GM23248 (cell line): ENCODE results near the gene AMH. TPM values are rescaled to one million over a fixed set of nuclear protein-coding genes. Genes with fewer than 3 reads are reported as not detected.

Experiments
- DNase-seq: peaks from one replicate; pipeline ENCODE4 v3.0.0-alpha.2; 2015
- H2AFZ ChIP-seq: fragments of 200-600 bp; sonication (generic); 2 replicates; pipeline ENCODE4 v1.6.1; 2016; ENCODE audit warnings: antibody characterized with exemption
- H3F3A ChIP-seq: fragments of 200-600 bp; sonication (generic); 2 replicates; pipeline ENCODE4 v1.6.1; 2016; ENCODE audit warnings: mild to moderate bottlenecking, antibody characterized with exemption, mixed run types; ENCODE audit not compliant: insufficient read depth
- H3K27ac ChIP-seq: fragments of 200-600 bp; sonication (generic); 2 replicates; pipeline ENCODE4 v1.5.1; 2016; ENCODE audit warnings: mild to moderate bottlenecking
- H3K27me3 ChIP-seq: fragments of 200-600 bp; sonication (generic); replicated peaks from 2 replicates; pipeline ENCODE4 v1.6.1; 2016; ENCODE audit warnings: mild to moderate bottlenecking; ENCODE audit not compliant: insufficient read depth
- H3K36me3 ChIP-seq: fragments of 200-600 bp; sonication (generic); 2 replicates; pipeline ENCODE4 v1.6.1; 2016; ENCODE audit warnings: low read depth, mild to moderate bottlenecking
- H3K4me1 ChIP-seq: fragments of 200-600 bp; sonication (generic); 2 replicates; pipeline ENCODE4 v1.6.1; 2016; ENCODE audit warnings: mild to moderate bottlenecking; ENCODE audit not compliant: insufficient read depth
- H3K4me2 ChIP-seq: fragments of 200-600 bp; sonication (generic); one replicate; pipeline ENCODE4 v1.6.1; 2016; ENCODE audit warnings: mild to moderate bottlenecking; ENCODE audit not compliant: unreplicated experiment
- H3K4me3 ChIP-seq: fragments of 200-600 bp; sonication (generic); 2 replicates; pipeline ENCODE4 v1.5.1; 2016; ENCODE audit warnings: mild to moderate bottlenecking
- H3K79me2 ChIP-seq: fragments of 200-600 bp; sonication (generic); 2 replicates; pipeline ENCODE4 v1.6.1; 2016; ENCODE audit warnings: mild to moderate bottlenecking; ENCODE audit not compliant: insufficient read depth
- H3K9ac ChIP-seq: fragments of 200-600 bp; sonication (generic); 2 replicates; pipeline ENCODE4 v1.6.1; 2016; ENCODE audit warnings: mild to moderate bottlenecking
- H3K9me2 ChIP-seq: fragments of 200-600 bp; sonication (generic); 2 replicates; pipeline ENCODE4 v1.6.1; 2016; ENCODE audit warnings: mixed run types, mild to moderate bottlenecking, moderate library complexity; ENCODE audit not compliant: insufficient read depth
- H3K9me3 ChIP-seq: fragments of 200-600 bp; sonication (generic); one replicate; pipeline ENCODE4 v1.6.1; 2017; ENCODE audit warnings: low read depth
- H4K20me1 ChIP-seq: fragments of 200-600 bp; sonication (generic); 2 replicates; pipeline ENCODE4 v1.6.0; 2016; ENCODE audit not compliant: insufficient read depth
- EZH2 ChIP-seq: fragments of 200-600 bp; sonication (generic); IDR thresholded peaks from 2 replicates; pipeline ENCODE4 v1.6.1; 2018; ENCODE audit warnings: antibody characterized with exemption, mild to moderate bottlenecking; ENCODE audit not compliant: insufficient read depth, poor library complexity, severe bottlenecking
- EZH2phosphoT487 ChIP-seq: fragments of 200-600 bp; sonication (generic); IDR thresholded peaks from 2 replicates; pipeline ENCODE4 v1.6.1; 2018; ENCODE audit warnings: antibody characterized with exemption, moderate library complexity, mild to moderate bottlenecking, low read depth; ENCODE audit not compliant: insufficient read depth
- WGBS, 2 experiments: methylation state at CpG; one replicate each; pipeline ENCODE4 v1.1.6; 2015 to 2017; ENCODE audit warnings: low lambda C conversion rate in 2 of 2, low coverage in 1 of 2; ENCODE audit errors: missing lambda C conversion rate in 2 of 2; 5-methylcytosine and 5-hydroxymethylcytosine counted together
- in situ Hi-C: fragments of 300-500 bp; cut with MboI; formaldehyde crosslinking; loops from 2 replicates; pipeline ENCODE4 v1.15.0; 2020
- microRNA counts: library from miRNA; unstranded; fragments of <30 nt; microRNA quantifications from one replicate; lab custom pipeline; 2016
- microRNA-seq: library from miRNA; unstranded; fragments of <30 nt; microRNA quantifications from one replicate; pipeline ENCODE4, GENCODE V29; 2016; ENCODE audit warnings: borderline number of aligned reads
- polyA plus RNA-seq: library from polyadenylated mRNA; unstranded; fragments of >200 nt; fragmentation: Nextera tagmentation; extraction: Ambion mirVana; gene quantifications from 2 replicates; pipeline ENCODE4 v1.2.1, GENCODE V29; 2016
- small RNA-seq: library from RNA; depleted of rRNA; stranded (forward); fragments of <200 nt; gene quantifications from one replicate; pipeline ENCODE3, GENCODE V24; 2014; ENCODE audit warnings: low read depth, low replicate concordance
- total RNA-seq: library from RNA; depleted of rRNA; stranded (reverse); fragments of >200 nt; shearing (Covaris generic); gene quantifications from 2 replicates; pipeline ENCODE4 v1.2.3, GENCODE V29; 2014; rRNA removed

The AMH gene
- total and polyA plus RNA-seq, 2 experiments from 2014 or later = not detected

DNA sequence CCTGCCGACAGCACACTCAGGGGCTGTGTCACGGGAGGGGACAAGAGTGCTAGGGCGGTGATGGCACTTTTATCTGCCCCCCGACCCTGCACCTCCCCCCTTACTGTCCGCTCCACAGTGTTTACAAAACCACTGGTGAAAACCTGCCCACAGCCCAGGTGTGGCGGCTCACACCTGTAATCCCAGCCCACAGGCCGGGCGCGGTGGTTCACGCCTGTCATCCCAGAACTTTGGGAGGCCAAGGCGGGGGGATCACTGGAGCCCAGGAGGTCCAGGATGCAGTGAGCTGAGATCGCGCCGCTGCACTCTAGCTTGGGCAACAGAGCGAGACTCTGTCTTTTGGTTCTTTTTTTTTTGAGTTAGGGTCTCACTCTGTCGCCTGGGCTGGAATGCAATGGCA lies 47.0 kb downstream of the AMH start:
- no peaks in the 10 kb centered on the region for H3K36me3 ChIP-seq
- no peak for TF ChIP-seq EZH2
- no peak for TF ChIP-seq EZH2phosphoT487
- no peak overlapping the region for H3K4me3 ChIP-seq
- H3F3A ChIP-seq = peaks cover 7% of the 10 kb centered on the region
- H3K27ac ChIP-seq = no peak overlapping the region
- H3K4me1 ChIP-seq = peaks cover 9% of the 10 kb centered on the region
- H3K79me2 ChIP-seq = no peaks in the 10 kb centered on the region
- no peaks in the 10 kb centered on the region for H4K20me1 ChIP-seq
- H3K4me2 ChIP-seq = no peak overlapping the region
- 90 to 96% methylated on average over 16 of the region's 16 CpGs for WGBS, 2 experiments
- H3K9me2 ChIP-seq = no peaks in the 10 kb centered on the region
- DNase-seq = no peak
- no peak overlapping the region for H2AFZ ChIP-seq
- peaks cover 2% of the 10 kb centered on the region; the same call in 1 of the 2 replicates for H3K27me3 ChIP-seq
- no peak overlapping the region for H3K9ac ChIP-seq
- in situ Hi-C loops = no loop called here
- H3K9me3 ChIP-seq = no peaks in the 10 kb centered on the region

DNA sequence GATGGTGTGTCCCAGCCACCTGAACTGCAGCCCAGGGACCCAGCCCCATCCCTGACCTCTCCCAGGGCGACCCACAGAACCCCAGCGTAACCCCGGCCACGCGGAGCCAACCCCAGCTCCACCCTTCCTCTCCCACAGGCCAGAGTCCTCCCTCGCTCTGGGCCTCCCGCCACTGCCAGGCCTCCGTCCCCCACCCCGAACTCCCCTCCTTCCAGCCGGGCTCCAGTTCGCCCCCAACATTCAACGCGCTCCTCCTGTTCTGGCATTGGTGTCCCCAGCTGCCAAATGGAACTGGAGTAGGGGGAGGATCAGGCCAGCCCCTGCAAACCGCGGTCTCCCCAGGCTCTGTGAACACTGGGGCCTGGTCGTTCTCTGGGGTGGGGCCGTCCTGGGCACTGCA lies 51.4 kb downstream of the AMH start:
- Histone ChIP-seq H3K27me3 (peaks cover 7% of the 10 kb centered on the region), H4K20me1 (no peaks in the 10 kb centered on the region), H3K27ac (no peak overlapping the region), H3K9me3 (no peaks in the 10 kb centered on the region), H2AFZ (no peak overlapping the region), H3K9me2 (no peaks in the 10 kb centered on the region), H3K4me1 (no peaks in the 10 kb centered on the region), H3K36me3 (no peaks in the 10 kb centered on the region), H3K9ac (no peak overlapping the region), H3K4me2 (no peak overlapping the region), H3K4me3 (no peak overlapping the region), H3F3A (no peaks in the 10 kb centered on the region), H3K79me2 (no peaks in the 10 kb centered on the region)
- WGBS, 2 experiments = 78 to 83% methylated on average over 11 to 17 of the region's 17 CpGs
- no peak for DNase-seq
- in situ Hi-C loops = no loop called here
- TF ChIP-seq EZH2 = no peak
- no peak for TF ChIP-seq EZH2phosphoT487

MicroRNAs encoded within 50 kb of the gene (microRNA counts, 767-probe panel; counts per million panel counts)
- microRNA hsa-miR-1227 (lab: Ali Mortazavi, UCI) = 447 counts per million, percentile 86 among the panel's probes with 10 or more counts

Small RNAs within 50 kb of the gene (microRNA-seq; reads per million reads assigned to microRNA genes)
- 4.1 reads per million for gene MIR1227
- not detected for gene MIR4321

Small RNAs within 50 kb of the gene (small RNA-seq; reads per million reads assigned to genes)
- not detected for gene MIR1227

Other genes with a start within 250 kb of the AMH start
- 69.5 and 72.0 TPM in 2 replicates for gene BTBD2, start 233.6 kb upstream of the AMH start, total RNA-seq
- 6.8 and 9.0 TPM in 2 replicates for gene BTBD2, start 233.6 kb upstream of the AMH start, polyA plus RNA-seq
- 78.6 and 83.2 TPM in 2 replicates for gene MKNK2, start 198.1 kb upstream of the AMH start, total RNA-seq
- 28.9 and 37.6 TPM in 2 replicates for gene MKNK2, start 198.1 kb upstream of the AMH start, polyA plus RNA-seq
- 38.7 and 53.1 TPM in 2 replicates for gene MOB3A, start 153.0 kb upstream of the AMH start, total RNA-seq
- 53.7 and 57.0 TPM in 2 replicates for gene MOB3A, start 153.0 kb upstream of the AMH start, polyA plus RNA-seq
- gene IZUMO4, start 152.4 kb upstream of the AMH start, total RNA-seq = 1.6 and 2.3 TPM in 2 replicates
- 0.89 and 1.5 TPM in 2 replicates for gene IZUMO4, start 152.4 kb upstream of the AMH start, polyA plus RNA-seq
- 95.4 and 97.6 TPM in 2 replicates for gene AP3D1, start 97.8 kb upstream of the AMH start, total RNA-seq
- 65.2 and 79.0 TPM in 2 replicates for gene AP3D1, start 97.8 kb upstream of the AMH start, polyA plus RNA-seq
- 4.3 and 4.4 TPM in 2 replicates for gene DOT1L, start 85.4 kb upstream of the AMH start, total RNA-seq
- 4.0 and 5.3 TPM in 2 replicates for gene DOT1L, start 85.4 kb upstream of the AMH start, polyA plus RNA-seq
- gene PLEKHJ1, start 13.0 kb upstream of the AMH start, total RNA-seq = 68.3 and 85.1 TPM in 2 replicates
- gene PLEKHJ1, start 13.0 kb upstream of the AMH start, polyA plus RNA-seq = 62.3 and 69.5 TPM in 2 replicates
- gene SF3A2, start 12.5 kb upstream of the AMH start, total RNA-seq = 20.9 and 26.7 TPM in 2 replicates
- gene SF3A2, start 12.5 kb upstream of the AMH start, polyA plus RNA-seq = 13.7 and 16.8 TPM in 2 replicates
- gene JSRP1, start 7.1 kb downstream of the AMH start, total RNA-seq = not detected in 2 replicates
- 0.41 TPM in 1 of 2 replicates, not detected in the other for gene JSRP1, start 7.1 kb downstream of the AMH start, polyA plus RNA-seq
- gene PEAK3, start 32.9 kb downstream of the AMH start, total RNA-seq = not detected in 2 replicates
- 0.19 TPM in 1 of 2 replicates, not detected in the other for gene PEAK3, start 32.9 kb downstream of the AMH start, polyA plus RNA-seq
- gene LINGO3, start 58.8 kb downstream of the AMH start, total RNA-seq = not detected in 2 replicates
- gene LINGO3, start 58.8 kb downstream of the AMH start, polyA plus RNA-seq = not detected in 2 replicates
- gene LSM7, start 79.3 kb downstream of the AMH start, total RNA-seq = 87.0 and 118 TPM in 2 replicates
- gene LSM7, start 79.3 kb downstream of the AMH start, polyA plus RNA-seq = 91.4 and 102 TPM in 2 replicates
- gene SPPL2B, start 79.4 kb downstream of the AMH start, total RNA-seq = 43.0 and 61.0 TPM in 2 replicates
- gene SPPL2B, start 79.4 kb downstream of the AMH start, polyA plus RNA-seq = 38.6 and 38.9 TPM in 2 replicates
- gene TMPRSS9, start 110.9 kb downstream of the AMH start, total RNA-seq = not detected in 2 replicates
- 0.28 TPM in 1 of 2 replicates, not detected in the other for gene TMPRSS9, start 110.9 kb downstream of the AMH start, polyA plus RNA-seq
- 56.4 and 57.6 TPM in 2 replicates for gene TIMM13, start 178.3 kb downstream of the AMH start, total RNA-seq
- 143 and 161 TPM in 2 replicates for gene TIMM13, start 178.3 kb downstream of the AMH start, polyA plus RNA-seq
- gene LMNB2, start 207.6 kb downstream of the AMH start, total RNA-seq = 93.7 and 119 TPM in 2 replicates
- 25.2 and 25.9 TPM in 2 replicates for gene LMNB2, start 207.6 kb downstream of the AMH start, polyA plus RNA-seq
- gene GADD45B, start 226.8 kb downstream of the AMH start, total RNA-seq = 89.7 TPM in 2 replicates
- gene GADD45B, start 226.8 kb downstream of the AMH start, polyA plus RNA-seq = 95.0 and 96.1 TPM in 2 replicates